ENCODE data around the gene MZT2B.
"Not testable (repeated sequence)": the region's sequence is repeated elsewhere in the genome, so short reads cannot be mapped to it uniquely, and the experiment has no call there.

The MZT2B gene

DNA sequence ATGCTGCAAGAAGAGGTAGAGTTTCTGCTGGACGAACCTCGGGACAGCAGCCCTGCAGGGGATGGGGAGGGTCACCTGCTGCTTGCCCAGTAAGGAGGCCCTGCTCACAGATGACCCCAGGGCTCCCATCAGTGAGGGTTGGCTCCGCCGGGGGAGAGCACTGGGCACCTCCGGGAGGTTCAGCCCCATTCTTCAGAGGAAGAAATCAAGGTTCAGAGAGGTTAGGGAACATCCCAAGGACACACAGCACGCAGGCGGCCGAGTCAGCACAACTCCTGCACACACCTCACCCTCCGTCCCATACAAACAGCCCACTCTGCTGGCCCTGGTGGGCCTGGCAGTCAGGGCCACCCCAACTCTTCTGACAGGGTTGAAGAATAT lies 25.4 kb upstream of the MZT2B start:
- DNase-seq (ENCODE audit: extremely low read depth, low read depth) = no peak

DNA sequence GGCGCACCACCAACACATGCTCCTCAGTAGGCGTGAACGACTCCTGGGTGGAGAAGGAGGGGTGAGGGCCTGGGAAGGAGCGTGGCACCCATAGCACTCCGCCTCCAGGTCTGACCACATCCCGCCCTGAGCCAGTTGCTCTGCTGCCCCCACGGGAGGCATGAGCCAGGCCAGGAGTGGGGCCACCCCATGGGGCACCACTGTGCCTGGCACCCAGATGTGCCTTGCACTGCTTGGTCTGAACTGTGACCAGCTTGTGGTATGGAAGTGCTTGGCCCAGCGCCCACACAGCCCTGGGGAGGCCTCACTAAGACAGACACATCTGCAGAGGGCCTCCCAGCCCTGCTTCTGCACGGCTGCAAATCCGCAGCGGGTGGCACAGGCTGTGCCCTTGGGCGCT lies 24.7 kb upstream of the MZT2B start:
- DNase-seq (ENCODE audit: extremely low read depth, low read depth) = not testable (repeated sequence)

More for the DNA sequence above, 25.4 kb upstream of the MZT2B start:
- TF ChIP-seq, protein P1, sequence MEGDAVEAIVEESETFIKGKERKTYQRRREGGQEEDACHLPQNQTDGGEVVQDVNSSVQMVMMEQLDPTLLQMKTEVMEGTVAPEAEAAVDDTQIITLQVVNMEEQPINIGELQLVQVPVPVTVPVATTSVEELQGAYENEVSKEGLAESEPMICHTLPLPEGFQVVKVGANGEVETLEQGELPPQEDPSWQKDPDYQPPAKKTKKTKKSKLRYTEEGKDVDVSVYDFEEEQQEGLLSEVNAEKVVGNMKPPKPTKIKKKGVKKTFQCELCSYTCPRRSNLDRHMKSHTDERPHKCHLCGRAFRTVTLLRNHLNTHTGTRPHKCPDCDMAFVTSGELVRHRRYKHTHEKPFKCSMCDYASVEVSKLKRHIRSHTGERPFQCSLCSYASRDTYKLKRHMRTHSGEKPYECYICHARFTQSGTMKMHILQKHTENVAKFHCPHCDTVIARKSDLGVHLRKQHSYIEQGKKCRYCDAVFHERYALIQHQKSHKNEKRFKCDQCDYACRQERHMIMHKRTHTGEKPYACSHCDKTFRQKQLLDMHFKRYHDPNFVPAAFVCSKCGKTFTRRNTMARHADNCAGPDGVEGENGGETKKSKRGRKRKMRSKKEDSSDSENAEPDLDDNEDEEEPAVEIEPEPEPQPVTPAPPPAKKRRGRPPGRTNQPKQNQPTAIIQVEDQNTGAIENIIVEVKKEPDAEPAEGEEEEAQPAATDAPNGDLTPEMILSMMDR (IDR thresholded peaks at IDR 0.05; ENCODE audit: low read depth, low read length) = no peak

DNA sequence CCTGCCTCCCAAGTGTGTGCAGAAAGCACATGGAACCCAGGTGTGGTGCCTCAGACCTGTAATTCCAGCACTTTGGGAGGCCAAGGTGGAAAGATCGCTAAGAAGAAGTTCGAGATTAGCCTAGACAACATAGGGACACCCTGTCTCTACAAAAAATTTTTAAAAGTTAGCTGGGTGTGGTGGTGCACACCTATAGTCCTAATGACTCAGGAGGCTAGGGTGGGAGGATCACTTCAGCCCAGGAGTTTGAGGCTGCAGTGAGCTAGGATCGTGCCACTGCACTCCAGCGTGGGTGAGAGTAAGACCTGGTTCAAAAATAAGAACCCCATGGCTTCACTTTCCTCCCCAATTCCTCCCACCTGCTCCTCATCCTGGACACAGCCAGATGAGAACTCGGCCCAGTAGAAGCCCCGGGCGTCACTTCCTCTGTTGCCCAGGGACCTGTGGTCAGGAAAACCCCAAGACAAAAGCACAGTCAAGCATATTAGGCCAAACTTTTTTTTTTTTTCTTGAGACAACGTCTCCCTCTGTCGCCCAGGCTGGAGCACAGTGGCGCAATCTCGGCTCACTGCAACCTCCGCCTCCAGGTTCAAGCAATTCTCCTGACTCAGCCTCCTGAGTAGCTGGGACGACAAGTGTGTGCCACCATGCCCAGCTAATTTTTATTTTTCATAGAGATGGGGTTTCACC lies 24.1 kb upstream of the MZT2B start:
- not testable (repeated sequence) for DNase-seq (ENCODE audit: extremely low read depth, low read depth)

DNA sequence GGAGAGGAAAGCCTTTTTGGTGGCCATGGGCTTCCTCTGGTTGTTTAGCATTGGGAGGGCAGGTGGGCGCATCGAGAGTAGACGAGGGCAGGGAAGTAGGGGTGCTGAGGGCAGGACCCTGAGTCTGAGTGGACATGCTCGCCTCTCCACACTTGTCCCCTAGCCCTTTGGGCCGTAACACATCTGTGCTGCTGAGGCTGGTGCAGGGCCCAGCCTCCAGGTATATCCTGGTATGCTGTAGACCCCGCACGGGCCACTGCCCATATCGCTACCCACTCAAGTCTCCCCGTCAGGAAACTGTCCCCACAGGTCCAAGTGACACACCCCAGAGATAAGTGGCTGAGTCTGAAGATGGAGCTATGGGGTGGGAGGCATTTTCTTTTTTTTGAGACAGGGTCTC lies 23.4 kb upstream of the MZT2B start:
- DNase-seq (ENCODE audit: extremely low read depth, low read depth) = no peak
- TF ChIP-seq, protein P1 (IDR thresholded peaks at IDR 0.05; ENCODE audit: low read depth, low read length) = no peak

DNA sequence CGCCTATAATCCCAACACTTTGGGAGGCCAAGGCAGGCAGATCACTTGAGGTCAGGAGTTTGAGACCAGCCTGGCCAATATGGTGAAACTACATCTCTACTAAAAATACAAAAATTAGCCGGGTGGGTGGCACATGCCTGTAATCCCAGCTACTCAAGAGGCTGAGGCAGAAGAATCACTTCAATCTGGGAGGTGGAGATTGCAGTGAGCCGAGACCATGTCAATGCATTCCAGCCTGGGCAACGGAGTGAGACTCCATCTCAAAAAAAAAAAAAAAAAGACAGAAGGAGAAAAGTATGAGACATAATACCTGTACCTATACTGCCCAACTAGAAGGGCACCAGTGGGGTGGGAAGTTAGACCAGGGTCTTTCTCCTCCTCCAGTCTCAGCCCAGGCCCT lies 22.7 kb upstream of the MZT2B start:
- not testable (repeated sequence) for DNase-seq (ENCODE audit: extremely low read depth, low read depth)

DNA sequence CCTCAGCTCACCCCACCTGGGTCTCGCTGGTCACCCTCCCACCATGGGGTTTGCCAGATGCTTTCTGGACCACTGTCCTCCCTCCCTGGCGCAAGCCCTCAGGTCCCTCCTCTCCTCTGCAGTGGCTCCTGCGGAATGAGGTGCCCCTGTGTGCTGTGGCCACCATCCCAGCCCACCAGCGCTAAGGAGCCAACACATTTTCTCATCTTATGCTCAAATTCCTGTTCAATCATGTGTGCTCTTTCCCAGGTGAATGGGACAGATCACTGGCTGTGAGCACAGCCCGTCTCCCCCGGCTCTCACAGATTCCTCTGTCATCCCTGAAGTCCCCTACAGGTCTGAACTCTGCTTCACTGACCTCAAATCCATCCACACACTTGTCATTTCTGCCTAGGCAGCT lies 21.9 kb upstream of the MZT2B start:
- DNase-seq (ENCODE audit: extremely low read depth, low read depth) = no peak
- TF ChIP-seq, protein P1 (IDR thresholded peaks at IDR 0.05; ENCODE audit: low read depth, low read length) = no peak

DNA sequence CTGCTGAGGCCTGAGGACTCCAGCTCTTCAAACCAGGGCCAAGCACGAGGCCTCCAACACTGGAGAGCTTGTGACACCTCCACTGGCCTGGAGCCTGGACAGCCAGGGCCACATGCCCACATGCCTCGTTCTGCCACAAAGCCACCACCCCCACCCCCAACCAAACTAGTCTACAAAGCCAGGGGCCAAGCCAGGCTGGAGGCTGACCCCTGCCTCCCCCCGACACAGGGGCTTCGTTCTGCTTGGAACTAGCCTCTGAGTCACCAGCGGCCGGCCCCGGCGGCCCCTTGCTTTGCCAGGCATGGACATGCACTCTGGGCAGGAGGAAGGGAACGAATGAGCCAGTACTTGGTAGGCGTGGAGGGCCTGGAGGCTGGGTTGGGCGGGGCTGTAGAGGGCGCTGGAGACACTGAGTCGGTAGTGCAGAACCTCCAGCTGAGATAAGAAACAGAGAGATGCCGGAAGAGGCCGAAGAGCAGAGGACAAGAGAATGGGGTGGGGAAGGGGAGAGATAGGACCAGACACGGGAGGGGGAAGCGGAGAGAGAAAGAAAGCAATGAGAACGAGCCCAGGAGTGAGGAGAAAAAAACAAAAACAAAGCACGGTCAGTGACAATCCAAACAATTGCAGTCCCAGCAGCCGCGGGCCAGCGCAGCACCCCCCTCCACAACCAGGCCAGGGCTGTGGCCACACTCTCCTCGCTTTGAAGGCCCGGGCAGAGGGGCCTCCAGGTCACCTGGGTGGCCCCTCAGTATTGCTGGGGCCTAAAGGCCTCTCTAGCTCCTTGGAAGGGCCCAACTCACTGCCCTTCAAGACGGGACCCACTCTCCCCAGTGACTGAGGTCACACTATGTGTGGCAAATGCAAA lies 21.0 kb upstream of the MZT2B start:
- not testable (repeated sequence) for DNase-seq (ENCODE audit: extremely low read depth, low read depth)

DNA sequence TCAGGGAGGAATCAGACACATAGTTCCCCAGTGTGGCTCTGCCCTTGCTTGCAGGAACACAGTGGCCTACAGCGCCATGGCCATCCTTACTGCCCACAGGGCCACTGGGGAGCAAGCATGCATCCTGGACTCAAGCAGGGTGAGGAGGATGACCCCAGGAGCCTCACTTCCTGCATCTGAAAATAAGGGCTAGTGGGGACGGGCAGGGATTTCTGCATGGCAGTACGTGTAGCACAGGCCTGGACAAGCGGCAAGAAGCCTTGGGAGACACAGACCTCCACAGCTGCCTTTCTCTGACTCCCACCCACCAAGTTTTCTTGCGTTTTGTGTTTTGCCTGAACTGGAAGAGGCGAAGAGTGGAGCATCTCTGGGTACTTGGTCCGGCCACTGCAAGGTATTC lies 19.6 kb upstream of the MZT2B start:
- DNase-seq (ENCODE audit: extremely low read depth, low read depth) = not testable (repeated sequence)

DNA sequence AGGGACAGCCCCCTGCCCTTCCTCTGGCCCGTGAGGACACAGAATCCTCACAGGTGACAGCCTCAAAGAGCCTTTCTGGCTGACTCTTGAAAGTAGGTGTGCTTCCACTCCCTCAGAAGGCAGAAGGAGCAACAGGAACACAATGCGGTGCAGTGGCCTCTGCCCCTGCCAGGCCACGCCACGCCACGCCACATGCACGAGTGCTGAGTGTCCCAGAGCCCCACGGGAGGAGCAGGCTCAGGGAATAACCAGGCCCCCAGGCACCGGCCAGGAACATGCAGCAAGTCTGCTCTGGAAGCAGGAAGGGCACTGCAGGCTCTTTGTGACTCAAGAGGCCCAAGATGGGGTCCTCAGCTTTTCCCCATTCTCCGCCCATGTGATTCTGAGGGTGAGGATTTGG lies 19.1 kb upstream of the MZT2B start:
- TF ChIP-seq, protein P1 (IDR thresholded peaks at IDR 0.05; ENCODE audit: low read depth, low read length) = no peak
- DNase-seq (ENCODE audit: extremely low read depth, low read depth) = no peak

DNA sequence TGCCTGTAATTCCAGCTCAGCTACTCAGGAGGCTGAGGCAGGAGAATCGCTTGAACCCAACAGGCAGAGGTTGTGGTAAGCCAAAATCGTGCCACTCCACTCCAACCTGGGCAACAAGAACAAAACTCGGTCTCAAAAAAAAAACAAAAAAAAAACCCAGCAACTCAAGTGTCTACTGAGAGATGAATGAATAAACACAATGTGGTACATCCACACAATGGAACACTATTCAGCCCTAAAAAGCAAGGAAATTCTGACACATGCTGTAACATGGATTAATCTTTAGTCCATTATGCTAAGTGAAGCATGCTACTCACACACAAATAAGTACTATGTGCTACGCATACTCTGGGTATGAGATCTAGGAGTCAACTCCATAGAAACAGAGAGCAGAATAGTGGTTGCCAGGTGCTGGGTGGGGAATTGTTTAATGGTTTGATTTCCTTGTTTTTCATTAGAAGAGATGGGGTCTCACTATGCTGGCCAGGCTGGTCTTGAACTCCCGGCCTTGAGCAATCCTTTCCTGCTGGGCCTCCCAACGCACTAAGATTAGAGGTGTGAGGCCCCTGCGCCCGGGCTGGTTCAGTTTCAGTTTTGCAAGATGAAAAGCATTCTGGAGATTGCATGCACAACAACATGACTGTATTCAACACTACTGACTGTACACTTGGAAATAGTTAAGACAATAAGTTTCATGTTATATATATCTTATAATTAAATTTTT lies 16.6 kb upstream of the MZT2B start:
- DNase-seq (ENCODE audit: extremely low read depth, low read depth) = no peak
- TF ChIP-seq, protein P1 (IDR thresholded peaks at IDR 0.05; ENCODE audit: low read depth, low read length) = no peak

DNA sequence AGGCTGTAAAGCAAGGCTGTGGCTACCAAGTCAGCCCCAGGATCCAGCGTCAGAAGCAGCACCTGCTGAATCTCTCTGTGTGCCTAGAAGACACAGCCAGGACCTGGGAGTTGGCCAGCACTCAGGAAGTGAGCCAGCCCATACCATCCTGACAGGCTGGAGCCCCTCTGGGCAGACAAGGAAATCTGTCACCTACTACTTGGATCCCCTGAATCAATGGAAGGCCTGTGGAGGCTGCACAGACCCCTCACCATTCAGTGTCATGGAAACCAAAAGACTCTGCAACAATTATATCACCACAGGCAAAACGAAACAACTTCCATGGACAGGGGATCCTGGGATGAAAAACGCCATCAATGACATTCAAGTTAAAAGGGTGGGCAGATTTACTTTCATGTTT lies 15.5 kb upstream of the MZT2B start:
- DNase-seq (ENCODE audit: extremely low read depth, low read depth) = not testable (repeated sequence)

DNA sequence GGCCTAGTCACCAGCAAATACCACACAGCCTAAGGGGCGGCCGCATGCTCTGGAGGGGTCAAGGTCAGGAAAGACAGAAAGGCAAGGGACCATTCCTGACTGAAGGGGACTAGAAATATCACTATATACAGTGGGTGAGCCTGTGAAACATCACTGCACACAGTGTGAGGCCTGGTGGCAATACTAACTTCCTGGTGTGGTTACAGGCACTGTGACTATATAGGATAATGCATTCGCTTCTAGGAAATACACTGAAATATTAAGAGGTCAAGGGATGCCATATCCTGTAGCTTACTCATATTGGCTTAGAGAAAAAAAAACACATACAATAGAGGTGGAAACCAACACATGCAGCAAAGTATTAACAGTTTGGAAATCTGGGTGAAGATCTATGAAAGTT lies 12.9 kb upstream of the MZT2B start:
- DNase-seq (ENCODE audit: extremely low read depth, low read depth) = not testable (repeated sequence)

All from AG09319 (cell line).